GM19025 (cell line): ENCODE results near the gene HACD2.
"Not testable (repeated sequence)": the region's sequence is repeated elsewhere in the genome, so short reads cannot be mapped to it uniquely, and the experiment has no call there.

ENCODE experiments used
- ATAC-seq: cut with Tn5 transposase; IDR thresholded peaks from one replicate; pipeline ENCODE4 v1.9.1; 2021; ENCODE audit warnings: mild to moderate bottlenecking, low read depth, moderate library complexity; ENCODE audit not compliant: unreplicated experiment

Gene HACD2

GRCh38 chr3:123613543-123613942 is 28.7 kb upstream of the HACD2 start:
- no peak for ATAC-seq

- not testable (repeated sequence) for ATAC-seq
These were observed 26.8 kb upstream of the HACD2 start for GRCh38 chr3:123611674-123612073.

- ATAC-seq = no peak
These were observed 26.2 kb upstream of the HACD2 start for GRCh38 chr3:123611082-123611481.

GRCh38 chr3:123610331-123610730 is 25.5 kb upstream of the HACD2 start:
- peak; percentile 63 for ATAC-seq

GRCh38 chr3:123609063-123609462 is 24.2 kb upstream of the HACD2 start:
- ATAC-seq = no peak

- no peak for ATAC-seq
These were observed 23.5 kb upstream of the HACD2 start for GRCh38 chr3:123608263-123608937.

- ATAC-seq = no peak
These were observed 21.7 kb upstream of the HACD2 start for GRCh38 chr3:123606527-123606926.

- ATAC-seq = peak; percentile 71
These were observed 21.0 kb upstream of the HACD2 start for GRCh38 chr3:123605789-123606234.

GRCh38 chr3:123603153-123603552 is 18.3 kb upstream of the HACD2 start:
- not testable (repeated sequence) for ATAC-seq

- ATAC-seq = no peak
These were observed 17.5 kb upstream of the HACD2 start for GRCh38 chr3:123602325-123602724.

GRCh38 chr3:123600863-123601262 is 16.0 kb upstream of the HACD2 start:
- not testable (repeated sequence) for ATAC-seq

- no peak for ATAC-seq
These were observed 12.7 kb upstream of the HACD2 start for GRCh38 chr3:123597561-123597960.

- no peak for ATAC-seq
These were observed 10.7 kb upstream of the HACD2 start for GRCh38 chr3:123595396-123596180.

- no peak for ATAC-seq
These were observed 8.5 kb upstream of the HACD2 start for GRCh38 chr3:123593381-123593780.

GRCh38 chr3:123590685-123591450 is 6.0 kb upstream of the HACD2 start:
- no peak for ATAC-seq

- no peak for ATAC-seq
These were observed 2.5 kb upstream of the HACD2 start for GRCh38 chr3:123587401-123587800.

GRCh38 chr3:123586968-123587367 is 2.1 kb upstream of the HACD2 start:
- no peak for ATAC-seq

GRCh38 chr3:123586131-123586530 is 1.3 kb upstream of the HACD2 start:
- ATAC-seq = no peak

GRCh38 chr3:123584284-123584987 is 417 bp downstream of the HACD2 start:
- peak; percentile 36 for ATAC-seq

- no peak for ATAC-seq
These were observed 1.3 kb downstream of the HACD2 start for GRCh38 chr3:123583561-123583960.

GRCh38 chr3:123582315-123582714 is 2.5 kb downstream of the HACD2 start:
- no peak for ATAC-seq
